HG03159 (cell line): ENCODE data around the gene TACO1.

Experiments used
- ATAC-seq: cut with Tn5 transposase; IDR thresholded peaks from one replicate; pipeline ENCODE4 v1.9.1; 2021; ENCODE audit warnings: mild to moderate bottlenecking, moderate library complexity; ENCODE audit not compliant: unreplicated experiment

TACO1 gene

DNA sequence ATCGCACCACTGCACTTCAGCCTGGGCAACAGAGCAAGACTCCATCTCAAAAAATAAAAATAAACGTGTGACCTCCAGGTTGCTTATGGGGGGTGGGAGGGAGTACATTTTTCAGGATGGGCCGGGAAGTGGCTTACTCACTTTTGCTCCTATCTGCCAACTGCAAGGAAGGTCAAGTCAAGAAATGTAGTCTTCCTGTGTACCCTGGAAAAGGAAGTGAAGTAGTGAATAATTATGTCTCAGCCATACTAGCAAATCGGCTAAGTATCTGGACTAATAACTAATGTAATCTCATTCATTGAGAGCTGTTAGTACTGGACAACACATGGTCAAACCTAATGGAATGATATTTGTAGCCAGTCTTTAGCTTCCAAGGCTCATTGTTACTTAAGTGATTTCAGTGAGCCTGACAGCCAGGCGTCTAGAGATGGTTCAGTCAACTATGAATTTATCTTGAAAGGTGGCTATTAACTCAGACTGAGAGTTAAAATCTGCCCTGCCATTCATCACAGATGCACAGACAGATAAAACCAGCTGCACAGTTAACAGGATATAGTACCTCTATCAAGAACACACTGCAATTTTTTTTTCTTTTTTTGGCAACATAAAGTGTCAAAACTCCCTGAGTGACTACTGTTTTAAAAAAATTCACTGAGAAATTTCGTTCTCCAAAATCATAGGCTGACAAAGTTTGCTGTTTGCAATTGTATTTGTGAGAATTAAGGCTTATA lies 3.7 kb upstream of the TACO1 start:
- ATAC-seq: no peak

GRCh38 chr17:63598281-63598680 lies 2.4 kb upstream of the TACO1 start:
- no peak for ATAC-seq

- ATAC-seq: no peak
These were observed 1.0 kb downstream of the TACO1 start for GRCh38 chr17:63601439-63602371.

- ATAC-seq: no peak
These were observed 9.3 kb downstream of the TACO1 start for GRCh38 chr17:63609816-63610573.

GRCh38 chr17:63610854-63611253 lies 10.2 kb downstream of the TACO1 start:
- no peak for ATAC-seq

DNA sequence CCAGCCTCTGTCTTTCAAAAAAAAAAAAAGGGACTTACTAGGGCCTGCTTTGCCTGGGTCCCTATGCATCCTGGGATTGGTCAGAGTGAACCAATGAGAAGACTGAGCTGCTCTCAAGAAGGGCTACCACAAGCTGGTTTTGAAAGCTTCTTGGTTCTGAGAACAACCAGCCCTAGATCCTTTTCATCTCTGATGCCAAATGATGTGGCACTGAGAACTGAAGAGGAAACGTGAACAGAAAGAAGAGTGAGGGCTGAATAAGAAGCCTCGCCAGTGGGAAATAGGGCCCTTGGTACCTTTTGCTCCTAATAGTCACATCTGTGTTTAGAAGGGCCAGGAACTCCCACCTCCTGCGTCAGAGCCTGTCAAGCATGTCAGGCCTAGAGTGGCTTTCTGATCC lies 10.7 kb downstream of the TACO1 start:
- no peak for ATAC-seq

GRCh38 chr17:63613663-63614062 lies 13.0 kb downstream of the TACO1 start:
- no peak for ATAC-seq

GRCh38 chr17:63621229-63621683 lies 20.6 kb downstream of the TACO1 start:
- no peak for ATAC-seq

DNA sequence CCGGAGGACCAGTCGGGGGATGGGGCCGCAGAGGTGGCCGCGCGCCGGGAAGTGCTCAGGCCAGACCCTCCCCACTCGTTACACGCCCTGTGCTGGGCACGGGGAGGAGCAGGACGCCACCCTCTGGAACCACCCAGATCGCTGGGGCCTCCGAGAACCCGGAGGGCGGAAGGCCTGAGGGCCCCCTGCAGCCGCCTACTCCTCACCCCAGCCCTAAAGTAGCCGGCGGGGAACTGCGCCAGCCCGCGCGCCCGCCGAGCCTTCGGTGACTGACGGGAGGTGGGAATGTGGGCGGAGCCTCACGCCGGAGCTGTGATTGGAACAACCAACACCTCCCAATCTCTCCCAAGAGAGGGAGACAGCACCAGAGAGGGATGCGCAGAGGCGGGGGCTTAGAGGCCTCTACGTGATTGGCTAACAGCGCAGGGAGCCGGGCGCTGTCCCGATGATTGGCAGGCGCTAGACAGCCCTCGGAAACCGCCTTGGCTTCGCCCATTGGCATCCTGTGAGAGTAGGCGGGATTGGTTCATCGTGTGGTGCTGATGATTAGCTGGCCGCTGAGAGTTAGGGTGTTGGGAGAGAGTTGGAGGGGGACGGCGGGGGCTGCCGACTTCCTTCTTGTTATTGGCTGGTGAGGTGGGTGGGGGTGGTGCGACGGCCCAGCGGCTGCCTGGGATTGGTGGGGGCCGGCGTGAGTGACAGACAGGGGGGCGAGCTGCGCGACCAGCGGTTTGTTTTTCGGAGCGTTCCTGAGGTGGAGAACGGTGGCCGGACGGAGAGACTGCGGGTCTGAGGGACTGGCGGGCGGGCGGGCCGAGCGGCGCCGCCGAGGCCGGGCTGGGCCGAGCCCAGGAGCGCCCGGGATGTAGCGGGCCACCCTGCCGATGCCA lies 21.2 kb downstream of the TACO1 start, which contains the start of gene MAP3K3:
MAP3K3 (plus strand) TSS at position 734 of the 890 bp plus-strand sequence. CDS start 343 bp downstream, outside the sequence.
- peak; percentile 93 for ATAC-seq

DNA sequence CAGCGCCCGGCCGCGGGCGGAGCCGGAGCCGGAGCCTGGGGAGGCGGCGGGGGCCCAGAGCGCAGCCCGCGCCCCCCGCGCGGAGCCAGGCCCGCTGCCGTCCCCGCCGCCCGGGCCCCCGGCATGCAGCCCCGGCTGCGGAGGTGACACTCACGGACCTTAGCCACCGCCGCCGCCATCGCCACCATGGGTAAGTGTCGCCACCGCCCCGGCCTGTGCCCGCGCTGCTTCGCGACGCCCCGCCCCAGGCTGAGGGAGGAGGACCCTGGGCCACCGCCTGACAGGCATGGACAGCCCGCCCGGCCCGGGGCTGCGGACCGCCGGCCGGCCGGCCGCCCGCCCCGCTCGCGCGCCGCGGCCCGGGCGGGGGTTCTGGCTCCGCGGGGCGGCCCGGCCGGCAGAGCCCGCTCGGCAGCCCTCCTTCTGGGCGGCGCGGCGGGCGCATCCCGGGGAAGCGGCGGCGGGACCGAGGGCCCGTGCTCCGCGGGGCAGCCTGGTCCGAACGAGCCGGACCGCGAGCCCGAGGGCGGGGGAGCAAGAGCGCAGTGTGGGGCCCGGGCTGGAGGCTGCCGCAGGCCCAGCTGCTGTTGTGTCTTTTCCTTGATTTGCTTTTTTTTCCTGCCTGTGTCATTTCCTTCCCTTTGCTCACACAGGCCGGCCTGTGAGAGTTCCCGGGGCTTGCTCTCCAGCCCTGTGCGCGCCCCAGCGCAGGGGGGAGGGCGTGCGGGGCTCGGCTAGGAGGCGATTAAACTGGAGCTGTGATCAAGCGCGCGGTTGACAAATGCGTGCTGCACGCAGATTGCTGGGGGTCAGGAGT lies 22.1 kb downstream of the TACO1 start:
- ATAC-seq: peak; percentile 16

- no peak for ATAC-seq
These were observed 23.3 kb downstream of the TACO1 start for GRCh38 chr17:63623786-63624530.

DNA sequence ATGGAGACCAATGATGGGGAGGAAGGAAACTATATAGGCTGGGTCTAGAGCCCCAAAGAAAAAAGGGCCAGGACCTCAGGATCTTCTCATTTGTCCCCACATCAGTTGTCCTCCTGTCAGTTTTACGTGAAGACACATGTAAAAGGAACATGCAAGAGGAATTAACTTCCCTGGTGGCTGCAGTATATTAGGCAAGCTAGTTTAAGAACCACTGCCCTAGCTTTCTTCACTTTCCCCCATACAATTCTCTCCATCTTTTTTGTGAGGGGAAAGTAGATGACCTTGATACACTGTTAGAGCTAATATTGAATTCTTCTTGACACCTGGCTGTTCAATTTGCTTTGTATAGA lies 23.8 kb downstream of the TACO1 start:
- ATAC-seq: no peak

DNA sequence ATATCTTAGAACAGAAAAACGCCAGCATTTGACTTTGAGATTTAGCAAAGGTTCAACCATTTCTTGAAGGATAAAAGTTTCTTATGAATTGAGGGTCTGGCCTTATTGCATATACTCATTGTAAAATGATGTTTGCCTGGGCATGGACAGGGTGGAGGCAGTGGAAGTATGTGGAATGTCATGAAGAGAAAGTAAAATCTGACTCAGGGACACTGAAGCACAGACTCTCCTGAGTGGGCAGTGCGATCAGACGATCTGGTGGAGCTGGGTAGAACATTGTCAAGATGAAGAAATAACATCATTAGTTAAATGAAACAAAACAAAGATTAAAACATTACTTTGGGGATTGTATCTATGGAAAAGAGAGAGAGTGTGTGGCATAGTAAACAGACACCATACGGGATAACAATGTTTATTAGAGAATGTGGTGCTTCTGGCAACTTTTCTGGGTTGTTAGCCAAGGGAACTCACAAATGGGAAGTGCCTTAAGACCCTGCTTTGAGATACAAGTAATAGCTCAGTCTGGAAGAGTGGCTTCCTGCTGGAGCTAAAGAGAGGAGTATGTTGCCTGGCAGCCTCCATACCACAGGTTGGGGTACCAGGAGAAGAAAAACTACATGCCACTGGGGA lies 26.0 kb downstream of the TACO1 start:
- no peak for ATAC-seq

DNA sequence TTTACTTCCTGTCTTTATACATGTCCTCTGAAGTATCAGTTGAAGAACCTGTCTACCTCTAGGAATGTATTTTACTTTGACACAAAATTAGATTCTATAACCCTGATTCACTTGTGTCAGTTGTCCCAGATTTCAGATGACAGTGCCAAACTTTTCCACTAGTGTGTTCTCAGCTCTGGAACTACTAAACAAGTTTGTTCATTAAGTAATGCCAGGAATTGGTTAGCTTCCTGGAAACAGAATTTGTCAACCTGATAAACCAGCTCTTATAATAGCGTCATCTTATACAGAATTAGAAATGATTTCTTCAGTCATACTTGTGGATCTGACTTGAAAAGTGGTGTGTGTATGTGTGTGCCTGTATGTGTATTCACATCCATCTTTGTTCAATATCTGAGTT lies 28.9 kb downstream of the TACO1 start:
- ATAC-seq: no peak

- ATAC-seq: no peak
These were observed 30.4 kb downstream of the TACO1 start for GRCh38 chr17:63631062-63631461.

DNA sequence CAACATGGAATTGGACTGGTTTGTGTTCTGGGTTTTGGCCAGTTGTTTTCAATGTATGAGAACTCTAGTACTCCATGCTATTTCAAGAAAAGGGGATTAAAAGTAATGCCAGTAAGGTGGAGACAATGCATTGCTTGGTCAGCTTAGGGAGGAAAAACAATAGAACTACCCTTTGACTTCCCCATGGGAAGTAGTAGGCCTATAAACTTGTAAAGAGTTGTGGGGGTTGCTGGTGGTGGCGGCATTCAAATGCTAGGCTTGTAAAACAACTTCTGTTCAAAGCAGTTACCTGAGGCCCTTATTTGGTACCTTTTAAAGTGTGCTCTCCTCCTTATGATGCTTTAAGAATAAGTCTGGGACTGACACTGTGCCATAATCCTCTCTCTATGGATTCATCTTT lies 30.9 kb downstream of the TACO1 start:
- ATAC-seq: no peak

- ATAC-seq: no peak
These were observed 33.0 kb downstream of the TACO1 start for GRCh38 chr17:63633742-63634141.

DNA sequence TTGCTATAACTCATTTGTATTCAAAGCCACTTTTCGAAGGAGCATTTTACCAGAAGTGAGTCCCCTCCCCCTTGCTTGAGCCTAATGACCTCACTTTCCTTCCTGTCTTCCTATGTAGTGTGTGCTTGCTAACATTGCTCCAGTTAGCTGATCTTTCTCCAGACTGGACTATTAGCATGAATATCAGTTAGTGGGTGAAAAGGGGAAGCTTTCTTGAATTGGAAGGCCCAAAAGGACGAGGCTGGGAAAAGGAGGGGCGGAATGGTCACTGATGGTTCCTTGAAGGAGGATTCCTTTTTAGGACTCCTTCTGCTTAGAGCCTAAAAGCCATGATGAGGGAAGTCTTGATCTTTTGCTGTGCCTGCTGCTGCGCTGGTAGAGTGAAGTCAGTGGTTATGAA lies 33.5 kb downstream of the TACO1 start:
- no peak for ATAC-seq
